CD4-positive, alpha-beta T cell treated with Interleukin-6 for 4 hours (primary cell): ENCODE data around the gene TMEM106C.

Source experiments
- DNase-seq: peaks from one replicate; pipeline ENCODE4 v3.0.0-alpha.2; 2020; ENCODE audit warnings: mixed read lengths

Gene TMEM106C, protein sequence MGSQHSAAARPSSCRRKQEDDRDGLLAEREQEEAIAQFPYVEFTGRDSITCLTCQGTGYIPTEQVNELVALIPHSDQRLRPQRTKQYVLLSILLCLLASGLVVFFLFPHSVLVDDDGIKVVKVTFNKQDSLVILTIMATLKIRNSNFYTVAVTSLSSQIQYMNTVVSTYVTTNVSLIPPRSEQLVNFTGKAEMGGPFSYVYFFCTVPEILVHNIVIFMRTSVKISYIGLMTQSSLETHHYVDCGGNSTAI

DNA sequence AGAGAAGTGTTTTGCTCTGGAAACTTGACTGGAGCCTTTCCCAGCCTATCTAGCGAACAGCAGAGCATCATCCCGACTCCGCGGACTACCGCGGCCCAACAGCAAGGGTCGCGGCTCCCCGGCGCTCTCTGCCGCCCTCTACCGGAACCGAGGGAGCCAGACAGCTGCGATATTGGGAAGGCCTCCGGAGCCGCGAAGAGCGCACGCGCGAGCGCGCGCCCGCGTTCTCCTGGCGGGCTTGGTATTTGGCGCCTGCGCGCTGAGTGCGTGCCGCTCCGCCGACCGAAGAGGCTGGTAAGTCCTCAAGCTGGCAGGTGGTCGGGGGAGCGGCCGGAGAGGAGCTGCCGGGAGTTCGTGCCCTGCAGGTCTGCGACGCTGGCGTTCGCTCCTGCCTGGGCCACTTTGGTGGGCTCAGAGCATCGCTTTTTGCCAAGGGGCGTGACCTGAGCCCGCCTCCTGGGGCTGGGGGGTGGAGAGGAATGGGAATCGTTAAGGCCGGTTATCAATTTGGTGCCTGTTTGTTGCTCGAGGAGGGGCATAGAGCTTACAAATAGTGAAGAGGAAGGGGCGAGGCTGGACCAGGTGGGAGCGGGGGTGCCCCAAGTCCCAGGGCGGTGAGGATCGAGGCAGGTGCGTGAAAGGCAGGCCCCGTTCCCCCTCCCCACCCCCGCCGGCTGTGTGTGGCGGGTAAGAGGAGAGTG lies at the start of gene TMEM106C:
Gene TMEM106C, plus strand, starts transcription at position 257 of the 701 bp plus-strand sequence. CDS start 641 bp downstream, outside the sequence.
- DNase-seq = peak; percentile 96

DNA sequence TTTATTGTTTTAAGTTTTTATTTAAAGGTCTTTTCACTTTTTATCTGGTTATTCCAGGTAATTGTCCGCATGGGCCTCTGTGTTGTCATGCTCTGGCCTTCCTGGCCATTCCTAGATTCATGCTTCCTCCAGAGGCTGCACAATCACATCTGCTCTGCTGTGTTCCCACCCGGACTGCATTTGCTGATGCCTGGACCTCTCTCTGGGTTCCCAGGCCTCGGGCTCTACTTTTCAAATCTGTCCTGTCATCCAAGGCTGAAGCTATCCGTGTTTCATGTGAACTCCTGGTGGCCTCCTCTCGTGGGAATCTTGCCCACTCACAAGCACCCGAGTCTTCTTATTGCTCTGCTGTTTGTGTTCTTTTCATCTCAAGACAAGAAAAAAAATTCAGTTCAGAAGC lies 42.5 kb upstream of the TMEM106C start:
- DNase-seq = no peak

DNA sequence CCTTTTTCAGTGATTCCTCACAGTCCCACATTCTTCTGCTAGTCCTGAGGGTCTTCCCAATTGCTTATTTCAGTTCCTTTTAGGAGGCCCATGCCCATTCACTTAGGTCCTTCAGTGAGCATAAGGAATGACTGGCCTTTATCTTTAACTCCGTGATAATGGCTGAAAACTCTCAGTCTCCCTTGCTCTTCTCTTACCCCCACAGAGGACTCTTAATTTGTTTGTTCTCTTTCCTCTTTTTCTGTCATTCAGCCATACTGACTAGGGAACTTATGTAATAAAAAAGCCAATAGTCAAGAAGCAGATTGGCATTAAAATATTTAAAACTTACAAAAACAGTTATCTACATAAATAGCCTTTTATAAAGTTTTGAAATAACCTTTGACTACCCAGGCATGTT lies 41.5 kb upstream of the TMEM106C start:
- no peak for DNase-seq

DNA sequence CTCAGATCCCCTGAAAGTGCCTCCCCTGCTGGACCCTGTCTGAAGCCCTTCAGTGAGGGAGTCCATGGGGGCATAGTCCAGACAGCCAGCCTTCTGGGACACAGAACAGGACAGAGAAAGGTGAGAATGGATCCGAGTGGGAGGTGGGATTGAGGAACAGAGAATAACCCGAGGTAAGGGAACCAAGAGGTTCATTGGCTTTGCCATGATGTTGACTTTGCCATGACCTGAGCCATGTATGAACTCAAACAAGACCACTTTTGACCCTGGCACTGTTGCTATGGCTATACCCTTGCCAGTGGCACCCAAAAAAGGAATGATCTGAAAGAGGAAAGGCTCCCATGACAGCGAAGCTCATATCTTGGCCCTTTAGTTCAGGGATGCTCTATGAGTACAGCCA lies 36.0 kb upstream of the TMEM106C start:
- no peak for DNase-seq

DNA sequence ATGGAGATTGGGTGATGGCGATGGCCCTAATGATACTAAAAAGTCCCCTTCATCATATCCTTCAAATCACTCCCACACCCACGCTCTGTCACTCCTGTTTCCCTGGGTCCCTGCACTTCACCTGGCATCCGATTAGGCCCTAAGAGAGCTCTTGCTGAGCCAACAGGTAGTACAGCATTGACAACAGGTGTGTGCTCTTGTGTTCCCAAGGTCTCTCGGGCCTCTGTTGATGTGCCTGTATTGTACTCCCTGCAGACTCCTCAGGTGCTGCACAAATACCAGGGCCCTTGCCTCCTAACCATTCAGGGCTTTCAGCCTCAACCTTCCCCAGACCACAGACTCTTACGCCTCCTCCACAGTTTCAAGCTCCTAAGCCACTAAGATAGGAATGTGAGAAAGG lies 32.8 kb upstream of the TMEM106C start:
- no peak for DNase-seq

DNA sequence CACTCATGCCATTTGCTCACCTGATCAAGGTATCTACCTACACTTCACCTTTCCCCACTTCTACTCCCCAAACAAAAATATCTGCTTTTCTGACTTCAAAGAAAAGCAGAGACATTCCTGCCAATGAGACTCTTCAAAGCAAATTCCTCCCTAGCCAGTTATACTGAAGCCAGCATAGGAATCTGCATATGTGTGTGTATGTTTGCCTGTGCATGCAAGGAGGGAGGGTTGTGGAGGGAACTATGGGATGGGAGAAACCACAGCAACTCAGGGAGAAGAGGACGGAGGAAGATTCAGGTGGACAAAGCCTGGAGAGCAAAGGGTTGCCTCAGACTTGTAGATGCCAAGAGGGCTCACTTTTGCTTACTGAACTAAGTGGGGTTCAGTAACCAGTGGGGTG lies 32.2 kb upstream of the TMEM106C start:
- no peak for DNase-seq

DNA sequence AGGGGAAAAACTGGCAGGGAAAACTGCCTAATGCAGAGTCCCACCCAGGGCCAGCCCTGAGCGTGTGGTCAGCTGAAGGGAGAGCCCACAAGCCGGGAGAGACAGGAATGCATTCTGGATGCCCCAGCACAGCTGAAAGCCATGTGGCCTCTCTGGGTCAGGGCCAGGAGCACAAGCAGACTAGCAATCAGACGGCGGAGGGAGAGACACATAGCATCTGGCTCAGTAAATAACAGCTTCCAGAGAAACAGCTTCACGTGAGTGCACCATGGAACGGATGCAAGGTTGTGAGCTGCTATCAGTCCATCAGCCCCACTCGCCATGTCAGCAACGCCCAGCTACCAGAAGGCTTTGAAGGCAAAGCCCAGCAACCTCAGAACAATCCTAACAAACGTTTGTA lies 28.2 kb upstream of the TMEM106C start:
- no peak for DNase-seq

DNA sequence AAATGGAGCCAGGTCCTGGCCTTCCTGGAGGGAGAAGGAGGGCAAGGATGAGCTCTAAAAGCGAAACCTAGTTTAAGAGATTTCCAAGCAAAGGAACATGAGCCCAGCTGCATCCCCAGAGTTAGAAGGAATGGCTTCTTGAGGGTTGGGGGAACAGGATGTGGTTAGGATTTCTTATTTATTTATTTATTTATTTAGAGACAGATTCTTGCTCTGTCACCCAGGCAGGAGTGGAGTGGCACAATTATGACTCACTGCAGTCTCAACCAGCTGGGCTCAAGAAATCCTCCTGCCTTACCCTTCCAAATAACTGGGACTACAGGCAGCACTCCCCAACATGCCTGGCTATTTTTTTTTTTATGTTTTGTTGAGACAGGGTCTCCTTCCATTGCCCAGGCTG lies 25.3 kb upstream of the TMEM106C start:
- DNase-seq = no peak

DNA sequence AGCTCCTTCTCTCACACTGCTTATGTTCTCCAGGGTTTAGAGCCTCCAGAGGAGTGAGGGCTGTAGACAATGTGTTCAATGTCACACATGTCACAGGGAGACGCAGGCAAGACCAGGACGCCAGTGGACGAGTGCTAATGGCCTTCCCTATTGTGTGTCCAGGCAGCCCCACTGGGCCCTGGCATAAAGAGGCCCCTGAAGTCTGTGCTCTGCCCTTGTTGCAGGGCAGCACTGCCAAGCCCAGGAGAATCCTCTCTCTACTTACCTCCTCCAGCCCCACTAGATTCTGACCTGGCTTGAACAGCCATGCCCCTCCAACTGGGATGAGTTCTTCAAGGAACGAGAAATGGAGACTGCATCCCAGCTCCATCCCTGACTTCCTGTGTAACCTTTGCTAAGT lies 24.8 kb upstream of the TMEM106C start:
- no peak for DNase-seq

DNA sequence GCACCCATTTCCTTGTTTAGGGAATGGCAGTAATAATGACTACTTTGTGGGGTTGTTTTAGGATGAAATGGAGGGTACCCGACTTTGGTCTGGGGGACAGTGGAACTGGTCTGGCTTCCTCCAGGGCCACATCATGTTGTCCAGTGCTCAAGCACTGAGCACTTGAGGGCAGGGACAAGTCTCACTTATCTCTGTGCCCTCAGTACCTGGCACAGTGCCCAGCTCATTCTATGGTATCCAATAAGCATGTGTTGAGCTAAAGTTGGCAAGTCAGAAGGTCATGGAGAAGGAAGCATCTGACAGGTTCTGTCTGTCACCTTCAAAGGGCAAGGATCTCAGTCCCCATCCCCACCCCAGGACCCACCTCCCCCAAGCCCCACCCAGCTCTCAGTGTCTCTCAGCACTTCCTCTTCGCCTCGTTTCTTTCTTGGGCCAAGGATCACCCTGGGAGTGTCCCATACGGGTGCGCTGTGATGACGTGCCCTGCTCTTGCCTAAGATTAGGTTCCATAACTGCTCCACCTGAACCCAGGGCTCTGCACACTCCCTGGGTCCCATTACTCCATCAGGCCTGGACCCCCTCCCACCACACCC lies 24.3 kb upstream of the TMEM106C start:
- DNase-seq = no peak

DNA sequence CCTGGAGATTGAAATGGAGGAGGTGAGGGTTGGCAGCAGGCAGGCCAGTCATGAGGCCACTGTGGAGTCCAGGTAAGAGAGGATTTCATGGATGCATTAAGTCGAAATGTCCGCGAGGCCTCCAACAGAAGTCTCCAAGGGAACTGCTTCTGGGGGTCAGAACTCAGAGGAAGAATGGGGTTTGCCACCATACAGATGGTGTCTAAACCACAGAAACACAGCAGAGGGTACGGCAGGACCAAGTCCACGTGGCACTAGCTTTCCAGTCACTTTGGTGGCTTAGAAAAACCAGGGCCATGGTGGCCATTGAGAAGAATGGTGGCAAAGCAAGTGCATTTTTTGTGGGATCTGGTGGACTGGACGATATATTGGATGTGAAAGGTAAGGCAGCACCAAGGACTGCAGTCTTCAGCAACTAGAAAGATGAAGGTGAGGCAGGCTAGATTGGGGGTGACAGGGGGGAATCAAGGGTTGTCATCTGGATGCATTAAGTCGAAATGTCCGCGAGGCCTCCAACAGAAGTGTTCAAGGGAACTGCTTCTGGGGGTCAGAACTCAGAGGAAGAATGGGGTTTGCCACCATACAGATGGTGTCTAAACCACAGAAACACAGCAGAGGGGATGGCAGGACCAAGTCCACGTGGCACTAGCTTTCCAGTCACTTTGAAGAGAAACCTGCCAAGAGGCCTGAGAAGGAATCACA lies 22.5 kb upstream of the TMEM106C start:
- no peak for DNase-seq

DNA sequence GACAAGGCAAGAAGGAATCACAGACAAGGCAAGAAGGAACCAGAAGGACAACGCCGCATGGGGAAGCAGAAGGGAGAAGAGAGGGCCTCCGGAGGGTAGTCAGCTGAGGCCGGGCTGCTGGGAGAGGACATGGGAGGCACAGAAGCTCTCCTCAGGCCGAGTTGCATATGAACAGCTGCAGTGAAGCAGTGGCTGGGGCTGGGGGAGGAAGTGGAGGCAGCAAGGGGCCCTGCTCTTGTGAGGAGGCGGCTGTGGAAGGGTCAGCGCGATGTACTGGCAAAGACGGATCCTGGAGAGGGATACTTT lies 22.0 kb upstream of the TMEM106C start:
- no peak for DNase-seq

DNA sequence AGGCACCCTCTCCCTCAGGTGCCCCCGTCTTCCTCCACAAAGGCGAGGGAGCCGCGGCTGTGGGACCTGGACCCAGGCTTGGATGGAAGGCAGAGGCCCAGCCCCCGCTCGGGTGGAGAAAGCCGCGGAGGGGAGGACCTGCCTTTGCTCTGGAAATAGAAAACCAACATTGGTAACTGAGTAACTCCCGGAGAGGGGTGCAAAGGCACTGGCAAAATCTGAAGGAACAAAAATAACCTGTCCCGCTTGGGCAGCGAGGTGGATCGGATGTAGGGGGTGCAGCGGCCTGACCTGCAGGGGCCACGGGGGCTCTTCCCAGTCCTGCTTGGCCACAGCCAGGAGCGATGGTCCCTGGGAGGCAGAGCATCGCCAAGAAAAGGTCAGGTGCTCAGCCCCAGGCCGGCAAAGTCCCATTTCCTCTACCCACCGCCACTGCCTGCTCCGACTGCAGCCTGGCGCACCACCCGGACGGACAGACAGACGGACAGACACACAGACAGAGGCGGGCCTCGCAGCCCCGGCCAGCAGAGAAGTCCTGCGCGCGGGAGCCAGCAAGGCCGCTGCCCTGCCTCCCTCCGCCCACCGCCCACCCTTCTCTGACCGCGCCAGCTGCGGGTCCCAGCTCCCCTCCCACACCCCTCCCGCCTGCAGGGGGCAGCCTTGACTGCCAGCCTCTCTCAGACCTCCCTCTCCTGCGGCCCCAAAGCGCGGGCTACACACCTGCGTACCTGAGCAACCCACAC lies 21.4 kb upstream of the TMEM106C start:
- peak; percentile 65 for DNase-seq

DNA sequence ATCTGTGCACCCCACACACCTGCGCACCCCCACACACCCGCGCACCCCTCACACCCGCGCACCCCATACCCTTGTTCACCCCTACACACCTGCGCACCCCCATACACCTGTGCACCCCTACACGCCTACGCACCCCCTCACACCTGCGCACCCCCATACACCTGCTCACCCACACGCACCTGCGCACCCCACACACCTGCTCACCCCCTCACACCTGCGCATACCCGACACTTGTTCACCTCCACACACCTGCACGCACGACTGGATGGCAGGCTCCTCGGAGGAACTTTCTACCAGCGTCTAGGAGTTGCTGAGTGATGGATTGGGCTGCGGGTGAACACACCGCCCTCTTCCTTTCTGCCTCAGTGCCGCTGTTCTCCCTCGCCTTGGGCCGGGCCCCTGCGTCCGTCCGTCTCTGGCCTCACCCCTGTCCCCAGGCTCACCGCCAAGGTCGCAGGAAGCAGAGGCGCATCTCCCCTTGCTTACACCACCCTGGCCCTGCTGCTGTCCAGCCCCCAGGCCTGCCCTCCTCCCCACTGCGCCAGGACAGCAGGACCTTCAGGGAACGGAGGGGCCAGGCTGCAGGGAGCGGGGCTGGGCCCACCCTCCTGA lies 20.7 kb upstream of the TMEM106C start:
- no peak for DNase-seq

DNA sequence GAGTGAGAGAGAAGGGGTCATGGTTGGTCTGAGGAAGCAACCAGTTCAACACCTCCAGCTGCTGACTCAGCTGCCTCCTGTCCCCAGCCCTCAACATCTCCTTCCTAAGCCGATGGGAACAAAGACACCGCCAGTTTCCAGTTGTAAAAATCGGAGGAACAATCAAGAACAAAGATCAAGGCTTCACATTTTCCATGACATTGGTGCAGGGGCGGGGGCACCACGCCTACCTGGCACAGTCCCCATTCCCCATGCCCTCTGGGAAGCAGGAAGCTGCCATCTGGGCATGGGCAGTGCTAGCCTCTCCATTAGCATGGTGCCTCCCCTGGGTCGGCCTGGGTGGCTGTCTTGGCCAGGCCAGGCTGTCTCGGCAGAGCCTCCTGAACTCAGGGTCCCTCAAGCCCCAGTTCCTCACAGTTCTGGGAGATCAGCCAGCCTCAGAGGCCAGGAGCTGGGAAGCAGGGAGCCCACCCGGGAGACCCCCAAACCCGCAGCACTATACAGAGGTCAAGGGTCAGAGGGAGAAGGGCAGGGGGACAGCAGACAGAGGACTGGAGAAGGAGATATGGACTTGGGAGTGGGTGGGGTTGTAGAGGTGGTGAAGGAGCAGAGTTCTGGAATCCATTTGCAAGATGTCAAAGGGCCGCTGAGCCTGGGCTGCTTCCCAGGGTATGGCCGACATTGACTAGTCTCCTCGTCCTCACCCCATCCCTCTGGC lies 19.6 kb upstream of the TMEM106C start:
- DNase-seq = no peak

DNA sequence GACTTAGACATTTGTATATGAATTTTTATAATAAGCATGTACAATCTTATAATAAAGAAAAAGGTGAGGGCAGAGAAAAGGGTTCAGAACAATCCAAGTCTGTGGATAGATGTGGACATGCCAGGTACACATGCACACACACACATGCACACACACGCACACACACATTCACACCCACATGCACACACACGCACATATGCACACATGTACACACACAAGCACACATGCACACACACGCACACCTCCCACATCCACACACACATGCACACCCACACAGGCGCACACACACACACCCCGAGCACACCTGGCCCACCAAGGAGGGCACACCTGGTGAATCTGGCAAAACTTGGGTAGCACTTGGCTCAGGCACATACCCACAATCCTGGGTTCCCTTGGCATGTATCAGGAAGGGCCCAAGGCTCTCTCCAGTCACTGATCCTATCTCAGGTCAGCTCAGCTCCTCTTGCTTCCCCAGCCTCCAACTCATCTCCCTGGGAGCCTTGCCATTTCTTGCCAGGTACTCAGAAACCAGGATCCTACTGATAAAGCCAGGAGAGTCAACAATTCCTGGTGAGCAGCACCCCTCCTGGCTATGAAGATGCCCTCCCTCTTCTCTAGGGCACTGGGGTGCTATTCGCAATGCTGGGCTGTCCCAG lies 18.6 kb upstream of the TMEM106C start:
- DNase-seq = no peak

DNA sequence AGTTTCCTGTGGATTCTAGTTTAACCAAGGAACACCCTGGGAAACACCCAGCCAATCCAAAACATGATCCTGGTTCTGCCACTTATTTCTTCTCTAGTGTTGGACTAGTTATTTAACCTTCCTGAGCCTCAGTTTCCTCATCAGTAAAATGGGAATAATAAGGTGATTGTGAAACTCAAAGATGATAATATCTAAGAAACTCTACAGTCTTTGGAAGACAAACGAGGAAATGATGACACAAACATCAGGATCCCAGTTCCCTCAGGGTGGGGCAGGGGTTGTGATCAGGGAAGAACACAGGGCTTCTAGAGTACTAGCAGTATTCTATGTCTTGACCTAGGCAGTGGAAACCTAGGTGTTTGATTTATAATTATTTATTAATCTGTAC lies 18.1 kb upstream of the TMEM106C start:
- DNase-seq = no peak

DNA sequence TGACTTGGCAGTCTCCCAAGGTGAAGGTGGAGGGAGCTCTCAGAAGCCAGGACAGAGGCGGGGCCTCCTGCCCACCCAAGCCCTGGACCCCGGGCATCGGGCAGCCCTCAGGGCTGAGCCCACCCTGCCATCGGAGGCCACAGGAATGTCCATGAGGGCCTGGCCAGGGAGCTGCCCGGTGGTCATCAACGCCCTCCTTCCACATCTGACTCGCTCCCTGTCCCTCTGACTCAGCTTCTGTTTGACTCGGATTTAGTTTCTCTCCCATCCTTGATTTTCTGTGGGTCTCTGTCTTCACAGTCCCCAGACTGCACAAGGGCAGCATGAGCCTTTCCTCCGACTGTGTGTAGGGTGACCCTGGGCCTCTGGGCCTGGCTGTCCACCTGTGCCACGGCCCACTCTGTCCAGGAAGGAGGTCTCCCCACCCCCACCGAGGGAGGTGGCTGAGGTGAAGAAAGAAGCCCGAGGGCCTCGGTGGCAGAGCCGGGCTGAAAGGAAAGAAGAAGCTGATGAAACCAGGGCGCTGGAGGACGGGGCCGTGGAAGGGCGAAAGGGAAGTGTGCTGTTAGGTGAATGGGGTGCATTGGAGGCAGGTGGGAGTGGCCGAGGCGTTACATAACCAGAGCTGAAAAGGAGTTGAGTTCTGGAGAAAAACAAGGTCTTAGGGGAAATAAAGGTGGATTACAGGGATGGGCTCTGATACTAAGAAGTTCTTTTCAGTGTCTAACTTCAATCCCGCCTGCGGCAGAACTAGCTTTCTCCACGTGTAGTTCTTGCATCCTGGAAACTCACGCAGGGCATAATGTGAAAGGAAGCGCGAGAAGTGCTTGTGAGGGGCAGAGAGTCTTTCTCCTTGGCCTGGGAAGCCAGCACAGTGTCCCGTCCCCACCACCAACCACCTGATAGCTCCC lies 16.7 kb upstream of the TMEM106C start:
- DNase-seq = no peak

DNA sequence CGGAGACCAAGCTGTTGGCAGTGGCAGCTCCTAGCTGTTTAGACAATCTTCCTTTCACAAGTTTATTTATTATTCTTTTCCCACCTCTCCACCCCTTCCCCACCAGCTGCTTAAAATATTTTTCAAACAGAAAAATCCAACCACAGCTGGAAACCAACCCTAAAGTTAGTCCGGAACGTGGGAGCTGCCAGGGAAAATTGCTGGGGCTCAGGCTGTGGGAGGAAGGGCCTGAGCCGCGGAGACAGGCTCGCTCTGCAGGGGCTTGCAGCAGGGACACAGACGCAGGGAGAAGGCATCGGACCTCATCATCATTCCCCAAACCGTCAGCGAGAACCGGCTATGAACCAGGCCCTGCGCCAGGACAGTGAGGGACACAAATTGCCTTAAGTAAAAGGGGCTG lies 16.1 kb upstream of the TMEM106C start:
- no peak for DNase-seq
